IMR-90 (cell line): ENCODE data around the gene CANT1. TPM values are rescaled to one million over a fixed set of nuclear protein-coding genes. Genes with fewer than 3 reads are reported as not detected.

Experiments used
- ATAC-seq: fragments of 200-7000 bp; cut with Tn5 transposase; 2 replicates; pipeline ENCODE4 v1.9.1; 2020; ENCODE audit warnings: low read depth, mild to moderate bottlenecking, moderate library complexity
- BruUV-seq: library from RNA; stranded (reverse); fragments of 400-500 nt; replicated peaks from 2 replicates; lab custom pipeline; 2021; lab: Mats Ljungman, UMichigan
- CTCF ChIA-PET: fragments of 300-600 bp; formaldehyde crosslinking; extraction: SDS; loops from one replicate; lab custom pipeline; 2021; ENCODE audit warnings: antibody characterized with exemption; lab: Yijun Ruan, JAX
- POLR2A ChIA-PET: fragments of 300-600 bp; sonication (Branson Sonifier 250); formaldehyde crosslinking; loops from one replicate; lab custom pipeline; 2022; ENCODE audit warnings: antibody characterized with exemption; ENCODE audit not compliant: unreplicated experiment; lab: Charles Lee
- DNase-seq: peaks from one replicate; pipeline ENCODE4 v3.0.0; 2013
- H2AFZ ChIP-seq: replicated peaks from 2 replicates; pipeline ENCODE3; 2013; ENCODE audit warnings: low read length, mild to moderate bottlenecking; ENCODE audit not compliant: poor library complexity
- H2AK5ac ChIP-seq: 2 replicates; pipeline ENCODE4 v1.6.1; 2013; ENCODE audit warnings: low read depth, low read length, inconsistent platforms
- H2AK9ac ChIP-seq: replicated peaks from 2 replicates; pipeline ENCODE3; 2013; ENCODE audit warnings: mild to moderate bottlenecking, low read depth, low read length, moderate library complexity; ENCODE audit not compliant: poor library complexity
- H2BK120ac ChIP-seq: 2 replicates; pipeline ENCODE4 v1.6.1; 2013; ENCODE audit warnings: low read depth, low read length, inconsistent platforms
- H2BK15ac ChIP-seq: 3 replicates; pipeline ENCODE4 v1.6.1; 2013; ENCODE audit warnings: low read depth, low read length, inconsistent platforms
- H2BK20ac ChIP-seq: 2 replicates; pipeline ENCODE4 v1.6.1; 2013; ENCODE audit warnings: low read depth, mild to moderate bottlenecking, inconsistent platforms, low read length, moderate library complexity
- H2BK5ac ChIP-seq: 2 replicates; pipeline ENCODE4 v1.6.1; 2013; ENCODE audit warnings: mild to moderate bottlenecking, low read depth, low read length, inconsistent platforms; ENCODE audit not compliant: poor library complexity, severe bottlenecking
- H3K14ac ChIP-seq: replicated peaks from 2 replicates; pipeline ENCODE4 v1.6.1; 2013; ENCODE audit warnings: low read depth, low read length, inconsistent platforms
- H3K18ac ChIP-seq: 2 replicates; pipeline ENCODE4 v1.6.1; 2013; ENCODE audit warnings: low read depth, low read length, control low read depth
- H3K23ac ChIP-seq: 2 replicates; pipeline ENCODE4 v1.6.1; 2013; ENCODE audit warnings: low read depth, low read length, inconsistent platforms
- H3K27ac ChIP-seq: 2 replicates; pipeline ENCODE4 v1.5.1; 2013; ENCODE audit warnings: mild to moderate bottlenecking, control low read depth, low read length; ENCODE audit not compliant: insufficient read depth
- H3K27me3 ChIP-seq: 2 replicates; pipeline ENCODE4 v1.6.1; 2013; ENCODE audit warnings: low read length; ENCODE audit not compliant: control insufficient read depth, insufficient read depth
- H3K36me3 ChIP-seq: 2 replicates; pipeline ENCODE4 v1.6.1; 2013; ENCODE audit warnings: low read length, mixed read lengths; ENCODE audit not compliant: control insufficient read depth, insufficient read depth
- H3K4ac ChIP-seq: 2 replicates; pipeline ENCODE4 v1.6.1; 2013; ENCODE audit warnings: low read depth, low read length, inconsistent platforms
- H3K4me1 ChIP-seq: 2 replicates; pipeline ENCODE4 v1.6.1; 2013; ENCODE audit warnings: low read length, mixed read lengths; ENCODE audit not compliant: control insufficient read depth, insufficient read depth
- H3K4me2 ChIP-seq: 2 replicates; pipeline ENCODE4 v1.6.1; 2013; ENCODE audit warnings: low read depth, mild to moderate bottlenecking, control low read depth, low read length, moderate library complexity
- H3K4me3 ChIP-seq: 2 replicates; pipeline ENCODE4 v1.5.1; 2013; ENCODE audit warnings: low read depth, mild to moderate bottlenecking, control low read depth, low read length, moderate library complexity; ENCODE audit not compliant: insufficient read depth
- H3K56ac ChIP-seq: 2 replicates; pipeline ENCODE4 v1.6.1; 2013; ENCODE audit warnings: low read length, inconsistent platforms; ENCODE audit not compliant: insufficient read depth; ENCODE audit errors: extremely low read depth
- H3K79me1 ChIP-seq, 2 experiments: 2 replicates each; pipeline ENCODE4 v1.6.1; 2013; ENCODE audit warnings: low read length in 2 of 2, inconsistent platforms in 1 of 2, low read depth in 1 of 2
- H3K9ac ChIP-seq: 2 replicates; pipeline ENCODE4 v1.6.1; 2013; ENCODE audit warnings: low read depth, low read length, control low read depth
- H3K9me1 ChIP-seq: 2 replicates; pipeline ENCODE4 v1.6.1; 2013; ENCODE audit warnings: low read length, inconsistent platforms; ENCODE audit not compliant: insufficient read depth
- H3K9me3 ChIP-seq: 2 replicates; pipeline ENCODE4 v1.6.1; 2013; ENCODE audit warnings: low read length; ENCODE audit not compliant: control insufficient read depth, insufficient read depth
- H4K20me1 ChIP-seq: 2 replicates; pipeline ENCODE4 v1.6.1; 2013; ENCODE audit warnings: low read length, inconsistent platforms; ENCODE audit not compliant: insufficient read depth
- H4K5ac ChIP-seq: 2 replicates; pipeline ENCODE4 v1.6.1; 2013; ENCODE audit warnings: mild to moderate bottlenecking, low read depth, low read length, control low read depth
- H4K8ac ChIP-seq, 2 experiments: 2 replicates each; pipeline ENCODE4 v1.6.1; 2013; ENCODE audit warnings: low read depth in 2 of 2, low read length in 2 of 2, control low read depth in 1 of 2, inconsistent platforms in 1 of 2
- H4K91ac ChIP-seq: 2 replicates; pipeline ENCODE4 v1.6.1; 2013; ENCODE audit warnings: low read depth, low read length, inconsistent platforms; ENCODE audit not compliant: insufficient read depth
- BHLHE40 ChIP-seq: fragments of 150-350 bp; IDR thresholded peaks from 2 replicates; pipeline ENCODE4 v1.6.1; 2016; ENCODE audit warnings: mild to moderate bottlenecking, low read depth, low read length
- CHD1 ChIP-seq: IDR thresholded peaks from 2 replicates; pipeline ENCODE4 v1.6.1; 2012; ENCODE audit warnings: low read depth, low read length, improper control_type of control experiment
- CTCF ChIP-seq: conservative IDR thresholded peaks from 2 replicates; pipeline ENCODE4 v1.5.1; 2012; ENCODE audit warnings: mild to moderate bottlenecking, low read depth, low read length, improper control_type of control experiment
- FOS ChIP-seq: fragments of 150-350 bp; IDR thresholded peaks from 2 replicates; pipeline ENCODE4 v1.6.1; 2016; ENCODE audit warnings: low read depth, low read length
- MAZ ChIP-seq: IDR thresholded peaks from 2 replicates; pipeline ENCODE4 v1.6.1; 2012; ENCODE audit warnings: low read depth, mild to moderate bottlenecking, low read length, improper control_type of control experiment, moderate library complexity, borderline replicate concordance
- MXI1 ChIP-seq: IDR thresholded peaks from 2 replicates; pipeline ENCODE4 v1.6.1; 2012; ENCODE audit warnings: low read depth, mild to moderate bottlenecking, low read length, moderate library complexity, borderline replicate concordance
- NFE2L2 ChIP-seq: fragments of 150-350 bp; IDR thresholded peaks from 2 replicates; pipeline ENCODE4 v1.6.1; 2016; ENCODE audit warnings: low read depth, mild to moderate bottlenecking, low read length
- RAD21 ChIP-seq: IDR thresholded peaks from 2 replicates; pipeline ENCODE4 v1.6.1; 2012; ENCODE audit warnings: low read length, improper control_type of control experiment
- RFX5 ChIP-seq: IDR thresholded peaks from 2 replicates; pipeline ENCODE4 v1.8.0; 2012; ENCODE audit warnings: low read depth, mild to moderate bottlenecking, low read length, moderate library complexity
- SMC3 ChIP-seq: fragments of 150-350 bp; IDR thresholded peaks from 2 replicates; pipeline ENCODE4 v1.6.1; 2016; ENCODE audit warnings: low read depth, mild to moderate bottlenecking, antibody characterized with exemption, low read length, moderate library complexity
- WGBS, 2 experiments: methylation state at CpG; one replicate each; pipeline versions ENCODE4 v1.1.5 to v1.1.7; 2013; ENCODE audit warnings: missing lambda C conversion rate in 2 of 2; ENCODE audit not compliant: insufficient read length in 1 of 2; ENCODE audit errors: extremely low coverage in 2 of 2; 5-methylcytosine and 5-hydroxymethylcytosine counted together
- dilution Hi-C: fragments of 300-500 bp; cut with HindIII; formaldehyde crosslinking; loops from one replicate; pipeline ENCODE4 v1.14.3; 2018; ENCODE audit warnings: low sequenced_read_pairs; ENCODE audit not compliant: unreplicated experiment
- in situ Hi-C: fragments of 300-500 bp; cut with MboI; formaldehyde crosslinking; loops from 3 replicates; pipeline ENCODE4 v1.14.3; 2019; ENCODE audit warnings: low sequenced_read_pairs, inconsistent platforms, mixed read lengths
- intact Hi-C: fragments of 100-400 bp; cut with micrococcal nuclease; formaldehyde crosslinking; loops from 2 replicates; pipeline ENCODE4 v1.10.0; 2022
- polyA plus RNA-seq, 3 experiments: library from polyadenylated mRNA; depleted of rRNA; stranded (reverse); fragments of >200 nt; gene quantifications; 2 replicates each; pipeline ENCODE4 v1.2.3, GENCODE V29; 2012; ENCODE audit warnings: low replicate concordance in 1 of 3
- total RNA-seq: library from RNA; depleted of rRNA; stranded (reverse); fragments of >200 nt; gene quantifications from 2 replicates; pipeline ENCODE4 v1.2.3, GENCODE V29; 2012

The CANT1 gene
- total and polyA plus RNA-seq, 2 of the 4 experiments (the other 2 are of a cell fraction) = 51.8 to 73.4 TPM

GRCh38 chr17:78962345-78962983, 47.1 kb downstream of the CANT1 start:
- Histone ChIP-seq H3K27ac (no peak overlapping the region), H2AK9ac (peak overlapping the region; percentile 5), H3K4me3 (no peak overlapping the region), H3K36me3 (peaks cover 4% of the 10 kb centered on the region; the same call in 1 of the 2 replicates), H3K4ac (no peak overlapping the region), H2AK5ac (peak overlapping the region; percentile 60; the same call in 1 of the 2 replicates), H4K20me1 (no peaks in the 10 kb centered on the region), H3K9ac (no peak overlapping the region), H2BK5ac (no peak overlapping the region), H3K79me1 (no peaks in the 10 kb centered on the region; a peak in 1 of 4 replicates), H2BK120ac (no peak overlapping the region), H3K27me3 (no peaks in the 10 kb centered on the region), H4K5ac (no peak overlapping the region), H2BK15ac (no peak overlapping the region; the same call in 2 of the 3 replicates), H3K23ac (no peak overlapping the region), H3K14ac (peak overlapping the region; percentile 62; the same call in 1 of the 2 replicates), H3K4me2 (no peak overlapping the region), H2AFZ (peak overlapping the region; percentile 26), H4K8ac (peak overlapping the region in 1 of 2 experiments; percentile 25; a peak in 1 of 4 replicates), H2BK20ac (no peak overlapping the region), H3K9me3 (no peaks in the 10 kb centered on the region), H4K91ac (no peak overlapping the region), H3K56ac (no peak overlapping the region), H3K4me1 (peaks cover 7% of the 10 kb centered on the region), H3K18ac (no peak overlapping the region), H3K9me1 (no peaks in the 10 kb centered on the region)
- CTCF ChIA-PET = no interaction called here
- peak; percentile 22; the same call in 1 of the 2 replicates for ATAC-seq
- TF ChIP-seq FOS (no peak), RAD21 (no peak), MXI1 (no peak), CHD1 (no peak), CTCF (no peak), NFE2L2 (no peak), RFX5 (no peak), MAZ (no peak), SMC3 (no peak), BHLHE40 (no peak)
- peak; percentile 24 for DNase-seq
- dilution Hi-C loops (no loop called here), in situ Hi-C loops (loop anchor here (25.0 kb wide), 1 partner anchor 475 kb away; no protein-coding TSS in a partner anchor), intact Hi-C loops (no loop called here)
- 88% methylated on average over 8 of the region's 19 CpGs; no CpG with 5 or more reads in 1 of the 2 experiments for WGBS, 2 experiments
- POLR2A ChIA-PET = no interaction called here
- no TSS peak for BruUV-seq
